ENCODE data around the gene MAP1S.

Gene MAP1S

DNA sequence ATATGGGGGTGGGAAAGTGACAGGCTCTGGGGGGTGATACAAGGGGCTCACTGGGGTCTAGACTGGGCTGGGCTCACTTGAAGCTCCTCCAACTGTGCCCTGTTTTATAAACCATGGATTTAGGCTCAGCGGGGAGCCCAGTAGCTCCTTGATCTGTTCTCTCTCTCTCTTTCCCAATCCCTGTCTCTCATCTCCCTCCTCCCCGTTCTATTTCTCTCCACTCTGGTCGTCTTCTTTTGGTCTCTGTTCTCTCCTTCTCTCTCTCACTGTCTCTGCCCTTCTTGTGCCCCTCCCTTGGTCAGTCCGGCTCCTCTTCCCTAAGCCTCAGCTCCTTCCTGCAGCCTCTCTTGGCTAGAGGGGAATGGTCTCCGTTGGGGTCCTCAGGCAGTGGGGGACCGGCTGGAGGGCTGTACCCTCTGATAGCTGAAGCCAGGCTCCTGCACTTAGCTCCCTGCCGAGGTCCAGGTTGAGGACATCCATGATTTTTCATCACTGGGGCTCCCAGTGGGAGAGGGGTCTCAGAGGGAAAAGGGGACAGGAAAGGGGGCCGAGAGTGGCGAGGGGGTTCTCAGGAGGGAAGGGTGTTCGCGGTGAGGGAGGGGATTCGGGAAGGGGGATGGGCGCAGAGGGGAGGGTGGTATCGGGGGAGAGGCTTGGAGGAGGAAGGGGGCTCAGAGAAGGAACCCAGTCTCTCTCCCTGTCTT lies 39.6 kb upstream of the MAP1S start:
- TF ChIP-seq, protein P1, sequence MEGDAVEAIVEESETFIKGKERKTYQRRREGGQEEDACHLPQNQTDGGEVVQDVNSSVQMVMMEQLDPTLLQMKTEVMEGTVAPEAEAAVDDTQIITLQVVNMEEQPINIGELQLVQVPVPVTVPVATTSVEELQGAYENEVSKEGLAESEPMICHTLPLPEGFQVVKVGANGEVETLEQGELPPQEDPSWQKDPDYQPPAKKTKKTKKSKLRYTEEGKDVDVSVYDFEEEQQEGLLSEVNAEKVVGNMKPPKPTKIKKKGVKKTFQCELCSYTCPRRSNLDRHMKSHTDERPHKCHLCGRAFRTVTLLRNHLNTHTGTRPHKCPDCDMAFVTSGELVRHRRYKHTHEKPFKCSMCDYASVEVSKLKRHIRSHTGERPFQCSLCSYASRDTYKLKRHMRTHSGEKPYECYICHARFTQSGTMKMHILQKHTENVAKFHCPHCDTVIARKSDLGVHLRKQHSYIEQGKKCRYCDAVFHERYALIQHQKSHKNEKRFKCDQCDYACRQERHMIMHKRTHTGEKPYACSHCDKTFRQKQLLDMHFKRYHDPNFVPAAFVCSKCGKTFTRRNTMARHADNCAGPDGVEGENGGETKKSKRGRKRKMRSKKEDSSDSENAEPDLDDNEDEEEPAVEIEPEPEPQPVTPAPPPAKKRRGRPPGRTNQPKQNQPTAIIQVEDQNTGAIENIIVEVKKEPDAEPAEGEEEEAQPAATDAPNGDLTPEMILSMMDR (IDR thresholded peaks at IDR 0.05) = no peak

GRCh38 chr19:17680230-17680722 lies 39.0 kb upstream of the MAP1S start:
- TF ChIP-seq, protein P1 (IDR thresholded peaks at IDR 0.05) = no peak

DNA sequence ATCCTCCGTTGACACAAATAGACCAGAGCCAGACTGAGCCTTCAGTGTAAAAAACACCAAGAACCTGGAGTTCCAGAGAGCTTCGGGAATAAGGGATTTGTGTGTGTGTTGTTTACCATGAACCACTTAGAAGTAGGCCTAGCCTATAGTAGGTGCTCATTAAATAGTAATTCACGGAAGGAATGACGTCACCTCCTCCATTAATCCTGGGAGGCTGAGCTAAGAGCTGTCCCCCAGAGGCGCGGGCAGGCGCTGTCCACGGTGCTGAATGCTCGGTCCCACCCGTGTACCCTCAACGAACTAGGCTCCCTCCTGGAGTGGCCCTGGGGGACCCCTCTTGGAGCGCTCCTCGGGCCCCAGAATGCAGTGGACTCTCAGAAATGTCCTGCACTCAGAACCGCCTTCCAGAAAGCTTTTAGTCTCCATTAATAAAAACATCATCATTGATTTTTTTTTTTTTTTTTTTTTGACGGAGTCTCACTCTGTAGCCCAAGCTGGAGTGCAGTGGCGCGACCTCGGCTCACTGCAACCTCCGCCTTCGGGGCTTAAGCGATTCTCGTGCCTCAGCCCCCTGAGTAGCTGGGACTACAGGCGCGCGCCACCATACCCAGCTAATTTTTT lies 37.7 kb upstream of the MAP1S start:
- TF ChIP-seq, protein P1 (IDR thresholded peaks at IDR 0.05) = no peak

GRCh38 chr19:17682273-17682672 lies 37.0 kb upstream of the MAP1S start:
- TF ChIP-seq, protein P1 (IDR thresholded peaks at IDR 0.05) = no peak

- TF ChIP-seq, protein P1 (IDR thresholded peaks at IDR 0.05) = no peak
Observed at GRCh38 chr19:17683078-17683477, 36.2 kb upstream of the MAP1S start.

- TF ChIP-seq, protein P1 (IDR thresholded peaks at IDR 0.05) = no peak
Observed at GRCh38 chr19:17684256-17684655, 35.0 kb upstream of the MAP1S start.

GRCh38 chr19:17685451-17686022 lies 33.7 kb upstream of the MAP1S start:
- TF ChIP-seq, protein P1 (IDR thresholded peaks at IDR 0.05) = no peak

Data from LNCAP (cell line).